Suprapubic skin (tissue), 3 donors: ENCODE results near the gene MCU.

ENCODE experiments used
- CTCF ChIP-seq, 2 donors: fragments of 200-600 bp in 1 of 2; fragments of 450-650 bp in 1 of 2; sonication (generic) in 1 of 2; IDR thresholded peaks; one replicate each; pipeline ENCODE4 v1.5.1; 2016 to 2019; ENCODE audit warnings: antibody characterized with exemption in 2 of 2, mild to moderate bottlenecking in 1 of 2, moderate library complexity in 1 of 2
- EP300 ChIP-seq: sonication (generic); formaldehyde crosslinking; IDR thresholded peaks from one replicate; pipeline ENCODE4 v1.6.1; 2017; ENCODE audit warnings: antibody characterized with exemption
- POLR2A ChIP-seq, 2 donors: fragments of 450-650 bp; IDR thresholded peaks; one replicate each; pipeline ENCODE4 v1.6.1; 2017; ENCODE audit warnings: antibody characterized with exemption in 2 of 2, mild to moderate bottlenecking in 2 of 2, moderate library complexity in 2 of 2

- TF ChIP-seq EP300 (no peak), CTCF (IDR thresholded peaks at IDR 0.05) (no peak), POLR2A (IDR thresholded peaks at IDR 0.05) (no peak)
Measured at GRCh38 chr10:72855129-72855528, 163.2 kb downstream of the MCU start.
